GM12892 (cell line): ENCODE results near the gene DKC1.

Experiments used
- POLR2A ChIP-seq: IDR thresholded peaks from 2 replicates; pipeline ENCODE4 v1.6.1; 2011; ENCODE audit warnings: low read depth, low read length, control low read depth
- POLR2AphosphoS5 ChIP-seq: IDR thresholded peaks from 2 replicates; pipeline ENCODE4 v1.6.1; 2011; ENCODE audit warnings: low read depth, low read length, control low read depth
- TAF1 ChIP-seq: IDR thresholded peaks from 2 replicates; pipeline ENCODE4 v1.6.1; 2011; ENCODE audit warnings: low read depth, mild to moderate bottlenecking, control low read depth, low read length, borderline replicate concordance

DNA sequence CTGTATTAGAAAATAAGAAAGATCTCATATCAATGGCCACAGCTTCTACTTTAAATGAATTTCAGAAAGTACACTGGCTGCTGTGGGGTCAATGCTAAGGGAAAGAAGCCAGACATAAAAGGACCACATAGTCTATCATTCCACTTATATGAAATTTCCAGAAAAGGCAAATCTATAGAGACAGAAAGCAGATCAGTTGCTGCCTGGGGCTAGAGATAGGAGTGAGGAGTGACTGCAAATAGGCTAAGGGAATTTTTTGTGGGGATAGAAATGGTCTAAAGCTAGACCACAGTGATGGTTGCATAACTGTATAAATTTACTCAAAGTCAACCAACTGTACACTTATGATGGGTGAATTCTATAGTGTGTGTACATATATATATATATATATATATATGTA lies 20.1 kb upstream of the DKC1 start:
- TF ChIP-seq TAF1 = no peak
- no peak for TF ChIP-seq POLR2AphosphoS5
- TF ChIP-seq POLR2A = no peak
